ENCODE results near the gene DHRS3.
"Not testable (repeated sequence)": the region's sequence is repeated elsewhere in the genome, so short reads cannot be mapped to it uniquely, and the experiment has no call there.

The DHRS3 gene

GRCh38 chr1:12649971-12650421, 32.0 kb upstream of the DHRS3 start:
- no peak for TF ChIP-seq CTCF (IDR thresholded peaks at IDR 0.05; ENCODE audit: control insufficient read depth, insufficient read depth, low read depth, low read length, missing control alignments)
- DNase-seq (ENCODE audit: low read depth) = peak; percentile 37

DNA sequence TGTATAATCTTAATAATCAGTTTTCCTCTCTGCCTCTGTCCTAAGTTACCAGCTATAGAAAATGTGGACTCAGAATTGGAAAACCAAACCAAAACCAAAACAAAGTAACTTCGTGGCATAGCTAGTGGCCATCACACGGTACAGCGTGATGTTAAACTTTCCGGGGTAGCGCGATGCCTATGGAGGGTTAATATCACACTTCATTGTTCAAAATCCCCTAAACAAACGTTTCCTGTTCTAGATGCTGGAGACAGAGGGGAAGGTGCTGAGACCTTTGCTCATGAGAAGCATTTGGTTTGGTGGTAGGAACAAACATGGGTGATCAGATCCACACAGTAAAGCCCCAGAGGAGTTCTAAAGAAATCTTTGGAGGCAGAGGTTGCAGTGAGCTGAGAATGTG, 30.7 kb upstream of the DHRS3 start:
- TF ChIP-seq CTCF (IDR thresholded peaks at IDR 0.05; ENCODE audit: control insufficient read depth, insufficient read depth, low read depth, low read length, missing control alignments) = no peak
- no peak for DNase-seq (ENCODE audit: low read depth)
- H3K4me3 ChIP-seq (ENCODE audit: control insufficient read depth, low read depth, low read length) = no peak overlapping the region

More at GRCh38 chr1:12649971-12650421, 32.0 kb upstream of the DHRS3 start:
- no peak overlapping the region for H3K4me3 ChIP-seq (ENCODE audit: control insufficient read depth, low read depth, low read length)

GRCh38 chr1:12645401-12645800, 27.4 kb upstream of the DHRS3 start:
- H3K4me3 ChIP-seq (ENCODE audit: control insufficient read depth, low read depth, low read length); DNase-seq (ENCODE audit: low read depth): not testable (repeated sequence)

DNA sequence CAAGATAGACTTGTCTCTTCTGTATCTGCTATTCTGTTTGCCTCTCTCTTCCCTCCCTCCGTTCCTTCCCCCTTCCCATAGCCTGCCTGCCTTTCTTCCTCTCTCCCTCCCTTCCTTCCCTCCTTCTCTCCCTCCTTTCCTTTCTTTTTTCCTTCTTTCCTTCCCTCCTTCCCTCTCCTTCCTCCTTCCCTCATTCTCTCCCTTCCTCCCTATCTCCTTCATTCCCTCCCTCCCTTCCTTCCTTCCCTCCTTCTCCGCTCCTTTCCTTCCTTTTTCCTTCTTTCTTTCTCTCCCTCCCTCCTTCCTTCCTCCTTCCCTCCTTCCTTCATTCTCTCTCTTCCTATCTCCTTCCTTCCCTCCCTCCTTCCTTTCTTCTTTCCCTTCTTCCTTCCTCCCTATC, 26.8 kb upstream of the DHRS3 start:
- H3K4me3 ChIP-seq (ENCODE audit: control insufficient read depth, low read depth, low read length) = no peak overlapping the region
- TF ChIP-seq CTCF (IDR thresholded peaks at IDR 0.05; ENCODE audit: control insufficient read depth, insufficient read depth, low read depth, low read length, missing control alignments) = no peak
- DNase-seq (ENCODE audit: low read depth) = no peak

DNA sequence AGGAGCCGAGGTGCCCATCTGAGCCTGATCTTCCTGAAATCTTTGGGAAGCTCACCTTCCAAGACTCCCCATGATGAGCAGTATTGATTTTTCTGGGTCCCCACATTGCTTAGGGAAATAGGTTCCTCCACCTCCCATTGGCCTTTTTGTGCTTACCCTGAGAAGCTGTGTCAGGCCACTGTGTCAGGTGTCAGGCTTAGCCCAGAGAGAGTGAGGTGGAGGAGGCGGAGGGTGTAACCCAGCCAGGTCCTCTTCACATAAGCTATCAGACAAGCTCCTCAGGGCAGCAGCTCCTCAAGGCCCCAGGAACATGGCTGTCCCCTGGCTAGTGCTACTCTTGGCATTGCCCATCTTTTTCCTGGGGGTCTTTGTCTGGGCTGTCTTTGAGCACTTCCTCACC, 26.2 kb upstream of the DHRS3 start:
- DNase-seq (ENCODE audit: low read depth) = no peak
- no peak for TF ChIP-seq CTCF (IDR thresholded peaks at IDR 0.05; ENCODE audit: control insufficient read depth, insufficient read depth, low read depth, low read length, missing control alignments)
- no peak overlapping the region for H3K4me3 ChIP-seq (ENCODE audit: control insufficient read depth, low read depth, low read length)

- DNase-seq (ENCODE audit: low read depth) = no peak
- no peak within 1 kb of the TSS for H3K4me3 ChIP-seq (ENCODE audit: control insufficient read depth, low read depth, low read length)
- no peak for TF ChIP-seq CTCF (IDR thresholded peaks at IDR 0.05; ENCODE audit: control insufficient read depth, insufficient read depth, low read depth, low read length, missing control alignments)
Observed at GRCh38 chr1:12643785-12644184, 25.8 kb upstream of the DHRS3 start, which contains the start of gene AADACL4. Gene AADACL4, plus strand, starts transcription at chr1:12644085. Its CDS starts 462 bp downstream, at chr1:12644547.

DNA sequence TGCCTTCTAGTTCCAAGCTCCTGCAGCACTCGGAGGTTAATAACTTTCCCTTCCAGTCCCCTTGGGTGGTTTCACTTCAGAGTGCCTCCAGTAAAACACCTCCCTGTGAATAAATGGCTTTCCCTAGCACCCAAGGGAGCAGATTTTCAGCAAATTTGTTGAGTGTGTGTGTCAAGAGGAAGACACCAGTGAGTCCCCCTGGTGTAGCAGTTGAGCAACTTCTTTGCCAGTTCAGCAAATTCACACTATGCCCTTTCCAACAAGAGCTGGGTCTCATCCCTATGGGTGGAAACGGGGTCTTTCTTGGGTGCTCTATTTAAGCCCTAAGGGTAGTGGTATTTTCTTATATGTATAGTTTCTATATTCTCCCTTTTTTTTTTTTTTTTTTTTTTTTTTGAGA, 25.1 kb upstream of the DHRS3 start:
- TF ChIP-seq CTCF (IDR thresholded peaks at IDR 0.05; ENCODE audit: control insufficient read depth, insufficient read depth, low read depth, low read length, missing control alignments) = no peak
- no peak for DNase-seq (ENCODE audit: low read depth)
- H3K4me3 ChIP-seq (ENCODE audit: control insufficient read depth, low read depth, low read length) = no peak overlapping the region

All from AG09309 (cell line).